Measurements from ENCODE around the gene MYCBPAP.
A peak's percentile ranks its signal among the peaks of the same experiment; 100 is the strongest.

Gene MYCBPAP

GRCh38 chr17:50507871-50508572 is at the start of gene MYCBPAP:
Gene MYCBPAP, plus strand, starts transcription at chr17:50508439. Its CDS starts 236 bp downstream, at chr17:50508675.
- TF ChIP-seq CTCF (IDR thresholded peaks at IDR 0.05) = no peak
- peak within 1 kb of the TSS; percentile 66 to 79 for H3K27ac ChIP-seq
- peaks cover 0 to 18% (median 9%) of the 10 kb centered on the region in 4 donors for H3K4me1 ChIP-seq
- H3K9me3 ChIP-seq = no peaks in the 10 kb centered on the region
- H3K4me3 ChIP-seq = peak within 1 kb of the TSS; percentile 60 to 84
- peaks cover 0 to 2% of the 10 kb centered on the region in 2 donors for H3K27me3 ChIP-seq
- DNase-seq = peak; percentile 83 to 90
- no peaks in the 10 kb centered on the region for H3K36me3 ChIP-seq
- intact Hi-C loops (cut with DNase I; ENCODE audit: low total_unique reads) = no loop called here

- Histone ChIP-seq H3K27ac (no peak overlapping the region), H3K4me1 (no peaks in the 10 kb centered on the region), H3K4me3 (no peak overlapping the region), H3K27me3 (no peaks in the 10 kb centered on the region), H3K36me3 (peaks cover 0 to 42% (median 8%) of the 10 kb centered on the region in 3 donors), H3K9me3 (no peaks in the 10 kb centered on the region)
- intact Hi-C loops (cut with DNase I; ENCODE audit: low total_unique reads) = no loop called here
- DNase-seq = no peak
- no peak for TF ChIP-seq CTCF (IDR thresholded peaks at IDR 0.05)
Measured at GRCh38 chr17:50458701-50459676, 49.2 kb upstream of the MYCBPAP start.

GRCh38 chr17:50459756-50460155 is 48.5 kb upstream of the MYCBPAP start:
- Histone ChIP-seq H3K4me3 (no peak overlapping the region), H3K9me3 (no peaks in the 10 kb centered on the region), H3K27me3 (no peaks in the 10 kb centered on the region), H3K36me3 (peaks cover 0 to 48% (median 8%) of the 10 kb centered on the region in 3 donors), H3K27ac (no peak overlapping the region), H3K4me1 (no peaks in the 10 kb centered on the region)
- intact Hi-C loops (cut with DNase I; ENCODE audit: low total_unique reads) = no loop called here
- DNase-seq = no peak
- TF ChIP-seq CTCF (IDR thresholded peaks at IDR 0.05) = no peak

GRCh38 chr17:50460831-50461526 is 47.3 kb upstream of the MYCBPAP start:
- H3K4me1 ChIP-seq = no peaks in the 10 kb centered on the region
- no peak overlapping the region for H3K27ac ChIP-seq
- H3K4me3 ChIP-seq = no peak overlapping the region
- TF ChIP-seq CTCF (IDR thresholded peaks at IDR 0.05) = no peak
- peaks cover 0 to 55% (median 8%) of the 10 kb centered on the region in 3 donors for H3K36me3 ChIP-seq
- DNase-seq = no peak
- no peaks in the 10 kb centered on the region for H3K27me3 ChIP-seq
- no peaks in the 10 kb centered on the region for H3K9me3 ChIP-seq
- intact Hi-C loops (cut with DNase I; ENCODE audit: low total_unique reads) = no loop called here

GRCh38 chr17:50461550-50462132 is 46.6 kb upstream of the MYCBPAP start:
- no peaks in the 10 kb centered on the region for H3K4me1 ChIP-seq

More at GRCh38 chr17:50461550-50462132, 46.6 kb upstream of the MYCBPAP start:
- Histone ChIP-seq H3K27ac (no peak overlapping the region), H3K9me3 (no peaks in the 10 kb centered on the region), H3K36me3 (peaks cover 0 to 55% (median 8%) of the 10 kb centered on the region in 3 donors), H3K27me3 (peaks cover 0 to 4% of the 10 kb centered on the region in 2 donors), H3K4me3 (no peak overlapping the region)
- intact Hi-C loops (cut with DNase I; ENCODE audit: low total_unique reads) = no loop called here
- TF ChIP-seq CTCF (IDR thresholded peaks at IDR 0.05) = no peak
- DNase-seq = no peak

Data from tibial artery (tissue), 4 donors.